Adipocyte (in vitro differentiated cells): ENCODE results near the gene SLC44A5.
"Not testable (repeated sequence)": the region's sequence is repeated elsewhere in the genome, so short reads cannot be mapped to it uniquely, and the experiment has no call there.

ENCODE experiments used
- DNase-seq: peaks from one replicate; pipeline ENCODE4 v3.0.0-alpha.2; 2015; ENCODE audit warnings: low read depth
- H3K27me3 ChIP-seq: replicated peaks from 2 replicates; pipeline ENCODE4 v1.7.0; 2013; ENCODE audit warnings: mild to moderate bottlenecking, low read length, moderate library complexity; ENCODE audit not compliant: control insufficient read depth, insufficient read depth
- H3K36me3 ChIP-seq: 2 replicates; pipeline ENCODE4 v1.7.0; 2013; ENCODE audit warnings: low read length, mild to moderate bottlenecking, moderate library complexity; ENCODE audit not compliant: control insufficient read depth, insufficient read depth, severe bottlenecking
- H3K4me1 ChIP-seq: 2 replicates; pipeline ENCODE4 v1.7.0; 2013; ENCODE audit warnings: mild to moderate bottlenecking, low read length, moderate library complexity; ENCODE audit not compliant: control insufficient read depth, insufficient read depth
- H3K4me3 ChIP-seq: 2 replicates; pipeline ENCODE4 v1.7.0; 2013; ENCODE audit warnings: mild to moderate bottlenecking, low read length, moderate library complexity
- H3K9ac ChIP-seq: 2 replicates; pipeline ENCODE4 v1.7.0; 2013; ENCODE audit warnings: mild to moderate bottlenecking, low read length, moderate library complexity
- H3K9me3 ChIP-seq: 2 replicates; pipeline ENCODE4 v1.7.0; 2013; ENCODE audit warnings: mild to moderate bottlenecking, low read length, moderate library complexity; ENCODE audit not compliant: control insufficient read depth

SLC44A5 gene

DNA sequence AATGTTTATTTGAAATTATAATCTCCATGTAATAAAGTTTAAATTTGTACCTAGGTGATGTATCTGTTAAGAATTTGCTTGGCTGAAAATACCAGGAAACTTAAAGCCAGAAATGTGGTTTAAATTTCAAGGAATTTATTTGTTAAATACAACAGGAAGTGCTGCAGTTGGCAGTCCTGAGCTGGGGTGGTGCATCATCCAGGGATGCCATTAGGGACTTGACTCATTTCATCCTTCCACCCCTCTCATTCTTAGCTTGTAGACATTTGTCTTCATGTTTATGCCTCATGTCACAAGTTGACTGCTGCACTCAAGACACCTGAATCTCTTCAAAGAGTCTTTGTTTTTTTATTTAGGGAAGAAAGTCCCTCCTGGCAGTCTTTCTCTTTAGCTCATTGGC is 300.8 kb downstream of the SLC44A5 start:
- no peaks in the 10 kb centered on the region for H3K36me3 ChIP-seq
- no peaks in the 10 kb centered on the region for H3K4me1 ChIP-seq
- H3K4me3 ChIP-seq = no peak overlapping the region
- no peaks in the 10 kb centered on the region for H3K27me3 ChIP-seq
- peak; percentile 24 for DNase-seq
- no peak overlapping the region for H3K9ac ChIP-seq
- no peaks in the 10 kb centered on the region for H3K9me3 ChIP-seq

DNA sequence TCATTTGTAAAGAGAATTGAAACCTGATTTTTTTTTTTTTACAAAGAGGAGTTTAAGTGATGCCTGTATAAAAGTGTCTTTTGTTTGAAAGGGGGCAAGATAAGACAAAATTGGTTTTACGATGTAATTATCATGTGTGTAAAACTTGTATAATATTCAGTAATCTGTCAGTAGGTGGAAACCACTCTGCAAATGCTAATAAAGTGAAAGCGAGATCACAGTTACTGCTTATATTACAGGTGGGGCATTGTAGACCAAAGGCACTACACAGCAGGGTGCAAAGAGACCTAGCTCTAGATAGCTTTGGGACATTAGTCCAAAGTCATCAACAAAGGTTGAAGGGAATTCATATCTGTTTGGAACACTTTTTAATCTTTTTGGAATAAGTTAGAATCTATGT is 302.5 kb downstream of the SLC44A5 start:
- Histone ChIP-seq H3K4me1 (no peaks in the 10 kb centered on the region), H3K27me3 (no peaks in the 10 kb centered on the region), H3K36me3 (no peaks in the 10 kb centered on the region), H3K9me3 (no peaks in the 10 kb centered on the region), H3K4me3 (no peak overlapping the region), H3K9ac (no peak overlapping the region)
- DNase-seq = no peak

DNA sequence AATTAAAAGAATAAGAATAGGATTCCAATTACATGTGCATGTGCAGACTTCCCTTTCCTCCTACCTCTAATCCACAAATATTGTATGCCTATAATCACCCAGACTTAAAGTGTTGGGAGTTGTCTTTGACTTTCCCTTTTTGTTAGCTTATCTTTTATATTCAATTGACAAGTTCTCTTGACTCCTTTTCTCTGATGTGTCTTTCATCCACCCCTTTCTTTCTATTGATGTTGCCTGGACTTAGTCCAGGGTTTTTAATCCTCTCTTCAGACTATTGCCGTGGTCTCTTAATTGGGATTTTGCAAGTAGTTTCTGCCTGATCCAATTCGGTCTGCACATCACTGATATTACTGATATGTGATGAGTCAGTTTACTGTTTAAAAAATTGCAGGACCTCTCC is 305.9 kb downstream of the SLC44A5 start:
- no peaks in the 10 kb centered on the region for H3K4me1 ChIP-seq
- no peaks in the 10 kb centered on the region for H3K27me3 ChIP-seq
- no peaks in the 10 kb centered on the region for H3K36me3 ChIP-seq
- no peaks in the 10 kb centered on the region for H3K9me3 ChIP-seq
- no peak for DNase-seq
- H3K9ac ChIP-seq = no peak overlapping the region
- no peak overlapping the region for H3K4me3 ChIP-seq

DNA sequence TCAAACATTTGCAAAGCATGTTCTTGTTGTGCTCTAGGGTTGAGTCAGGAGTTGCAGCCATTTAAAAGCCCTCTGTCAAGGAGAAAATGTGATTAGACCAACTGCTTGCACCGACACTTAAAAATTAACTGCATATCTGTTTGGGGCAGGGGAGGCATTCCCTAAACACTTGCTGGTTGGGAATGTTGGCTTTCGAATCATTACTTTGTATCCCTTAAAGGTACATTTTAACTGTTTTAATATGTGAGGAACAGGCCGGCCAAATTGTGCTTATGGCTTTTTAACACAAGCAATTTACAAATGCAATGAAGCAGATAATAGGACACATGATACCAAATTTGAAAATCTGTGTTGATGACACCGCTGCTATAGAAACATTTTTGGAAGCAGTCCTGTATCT is 317.6 kb downstream of the SLC44A5 start:
- Histone ChIP-seq H3K9me3 (peaks cover 5% of the 10 kb centered on the region), H3K4me3 (no peak overlapping the region), H3K4me1 (no peaks in the 10 kb centered on the region), H3K27me3 (no peaks in the 10 kb centered on the region), H3K36me3 (no peaks in the 10 kb centered on the region), H3K9ac (no peak overlapping the region)
- no peak for DNase-seq

DNA sequence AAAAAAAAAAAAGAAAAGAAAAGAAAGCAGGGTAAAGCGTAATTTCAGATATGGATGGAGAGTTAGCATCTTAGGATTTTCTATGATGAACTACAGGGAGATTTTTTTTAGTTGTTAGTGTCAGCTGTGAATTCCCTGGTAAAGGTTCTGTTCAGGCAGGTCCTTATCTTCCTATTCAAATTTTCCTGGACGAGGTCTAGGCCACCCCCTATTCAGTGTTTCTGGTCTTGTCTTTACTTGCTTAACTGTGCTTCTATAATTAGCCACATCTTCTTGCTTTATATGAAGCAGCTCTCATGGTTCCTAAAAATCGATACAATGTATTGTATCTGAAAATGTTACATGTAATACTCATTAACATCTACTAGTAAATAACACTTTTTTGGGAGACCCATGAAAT is 318.9 kb downstream of the SLC44A5 start:
- Histone ChIP-seq H3K27me3 (no peaks in the 10 kb centered on the region), H3K4me1 (no peaks in the 10 kb centered on the region), H3K9me3 (peaks cover 5% of the 10 kb centered on the region), H3K9ac (no peak overlapping the region), H3K36me3 (no peaks in the 10 kb centered on the region), H3K4me3 (no peak overlapping the region)
- DNase-seq = no peak

DNA sequence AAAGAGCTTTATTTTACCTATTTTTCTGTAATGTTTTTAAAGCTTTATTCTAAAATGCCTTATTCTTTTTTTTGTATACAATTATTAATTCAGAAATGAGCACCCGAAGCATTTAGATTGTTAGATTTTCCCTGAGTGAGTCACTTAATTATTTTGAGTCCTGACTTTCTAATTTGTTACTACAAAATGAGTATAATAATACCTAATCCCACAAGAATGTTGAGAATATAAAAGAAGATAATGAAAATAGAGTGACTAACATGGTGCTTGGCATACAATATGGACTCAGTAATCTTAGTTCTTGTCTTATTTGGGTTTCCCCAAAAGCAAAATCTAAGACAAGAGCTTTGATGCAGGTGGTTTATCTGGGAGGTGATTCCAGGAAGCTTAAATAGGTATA is 334.5 kb downstream of the SLC44A5 start:
- H3K27me3 ChIP-seq = no peaks in the 10 kb centered on the region
- no peak for DNase-seq
- no peak overlapping the region for H3K9ac ChIP-seq
- H3K4me3 ChIP-seq = no peak overlapping the region
- no peaks in the 10 kb centered on the region for H3K9me3 ChIP-seq
- no peaks in the 10 kb centered on the region for H3K4me1 ChIP-seq
- H3K36me3 ChIP-seq = no peaks in the 10 kb centered on the region

DNA sequence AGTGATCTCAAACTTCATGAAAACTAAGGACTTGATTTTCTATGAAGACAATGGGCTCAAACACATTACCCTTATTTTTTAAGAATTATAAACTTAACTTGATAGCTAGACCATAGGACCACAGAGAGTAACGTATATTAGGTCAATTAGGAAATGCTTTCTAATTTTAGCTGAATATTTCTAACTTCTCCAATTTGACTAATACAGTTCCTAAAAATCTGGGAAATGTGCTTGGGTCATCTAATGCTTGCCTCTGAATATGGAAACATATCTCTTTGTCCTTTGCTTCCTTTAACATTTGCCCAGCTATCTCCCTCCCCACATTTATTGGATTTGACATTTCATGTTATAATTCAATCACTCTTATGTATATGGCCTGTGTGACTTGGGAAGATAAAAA is 335.3 kb downstream of the SLC44A5 start:
- no peak overlapping the region for H3K4me3 ChIP-seq
- no peaks in the 10 kb centered on the region for H3K9me3 ChIP-seq
- H3K27me3 ChIP-seq = no peaks in the 10 kb centered on the region
- no peak overlapping the region for H3K9ac ChIP-seq
- H3K4me1 ChIP-seq = no peaks in the 10 kb centered on the region
- H3K36me3 ChIP-seq = no peaks in the 10 kb centered on the region
- DNase-seq = no peak

DNA sequence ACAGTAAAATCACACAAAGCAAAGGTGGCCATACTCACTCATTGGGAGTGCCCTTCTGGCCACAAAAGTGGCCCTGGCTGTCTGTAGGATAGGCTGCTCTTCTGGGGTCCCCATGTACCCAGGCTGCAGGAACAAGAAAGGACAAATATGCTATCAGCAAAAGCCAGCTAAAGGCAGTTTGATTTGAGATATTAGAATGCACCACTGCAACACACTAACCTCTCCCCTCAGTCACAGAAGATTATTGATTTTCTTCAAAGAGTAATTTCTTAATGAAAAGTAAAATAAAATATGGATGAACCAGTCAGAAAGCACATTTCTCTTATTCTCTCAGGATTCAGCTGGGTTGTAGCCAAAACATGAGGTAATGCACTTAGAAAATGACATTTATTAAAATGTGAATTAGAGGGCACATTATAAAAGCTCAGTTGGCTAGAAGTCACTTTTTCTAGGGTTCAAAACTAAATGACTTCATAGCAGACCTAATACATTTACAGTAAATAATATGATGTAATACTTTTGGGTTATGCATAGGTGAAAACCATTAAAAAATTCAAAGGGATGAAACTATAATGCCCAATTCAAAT is 335.9 kb downstream of the SLC44A5 start:
- no peaks in the 10 kb centered on the region for H3K36me3 ChIP-seq
- no peak for DNase-seq
- no peak overlapping the region for H3K4me3 ChIP-seq
- no peak overlapping the region for H3K9ac ChIP-seq
- H3K9me3 ChIP-seq = no peaks in the 10 kb centered on the region
- no peaks in the 10 kb centered on the region for H3K27me3 ChIP-seq
- H3K4me1 ChIP-seq = no peaks in the 10 kb centered on the region

DNA sequence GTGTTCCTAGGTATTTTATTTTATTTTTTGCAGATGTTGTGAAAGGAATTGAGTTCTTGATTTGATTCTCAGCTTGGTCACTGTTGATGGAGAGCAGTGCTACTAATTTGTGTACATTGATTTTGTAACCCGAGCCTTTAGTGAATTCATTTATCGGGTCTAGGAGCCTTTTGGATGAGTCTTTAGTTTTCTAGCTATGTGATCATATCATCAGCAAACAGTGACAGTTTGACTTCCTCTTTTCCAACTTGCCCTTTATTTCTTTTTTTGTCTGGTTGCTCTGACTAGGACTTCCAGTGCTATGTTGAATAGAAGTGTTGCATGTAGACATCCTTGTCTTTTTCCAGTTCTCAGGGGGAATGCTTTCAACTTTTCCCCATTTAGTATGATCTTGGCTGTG is 337.8 kb downstream of the SLC44A5 start:
- Histone ChIP-seq H3K27me3 (no peaks in the 10 kb centered on the region), H3K36me3 (no peaks in the 10 kb centered on the region), H3K9ac (no peak overlapping the region), H3K4me1 (no peaks in the 10 kb centered on the region), H3K9me3 (no peaks in the 10 kb centered on the region), H3K4me3 (no peak overlapping the region)
- DNase-seq = no peak

DNA sequence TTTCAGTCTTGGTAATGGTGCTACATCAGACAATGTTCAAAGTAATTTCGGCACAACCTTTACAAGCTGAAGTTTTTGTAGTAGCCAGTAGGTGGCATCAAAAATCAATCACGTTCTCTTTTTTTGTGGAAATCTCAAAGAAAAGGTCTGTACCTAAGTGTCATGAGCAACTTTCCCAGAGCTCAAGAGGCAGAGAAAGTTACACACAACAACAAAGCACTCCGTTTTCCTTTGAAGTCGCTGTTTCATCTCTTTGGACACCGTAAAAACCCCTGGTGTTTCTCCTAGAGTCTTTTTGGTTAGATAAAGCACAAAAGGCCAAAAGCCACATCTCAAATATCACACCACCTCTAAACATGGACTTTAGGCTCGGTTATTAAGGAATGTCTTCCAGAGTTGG is 345.1 kb downstream of the SLC44A5 start:
- no peaks in the 10 kb centered on the region for H3K27me3 ChIP-seq
- H3K9ac ChIP-seq = no peak overlapping the region
- H3K9me3 ChIP-seq = no peaks in the 10 kb centered on the region
- H3K36me3 ChIP-seq = no peaks in the 10 kb centered on the region
- DNase-seq = peak; percentile 71
- H3K4me1 ChIP-seq = no peaks in the 10 kb centered on the region
- H3K4me3 ChIP-seq = no peak overlapping the region

DNA sequence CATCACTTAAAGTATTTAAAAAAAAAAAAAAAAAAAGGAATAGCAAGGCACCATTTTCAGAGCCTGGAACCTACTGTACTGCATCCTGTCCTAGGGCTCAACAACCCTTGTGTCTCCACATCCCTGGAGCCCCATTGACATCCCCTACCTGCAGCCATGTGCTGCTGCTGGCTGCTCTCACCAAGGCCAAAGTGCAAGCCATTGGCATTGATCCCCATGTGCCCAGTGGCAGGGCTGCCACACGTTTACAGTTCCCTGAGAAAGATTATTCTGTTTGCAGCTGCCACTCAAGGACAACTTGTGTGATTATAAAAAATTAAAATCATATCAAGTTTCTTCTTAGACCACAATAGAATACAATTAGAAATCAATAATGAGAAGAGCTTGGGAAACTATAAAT is 346.8 kb downstream of the SLC44A5 start:
- Histone ChIP-seq H3K27me3 (no peaks in the 10 kb centered on the region), H3K9ac (no peak overlapping the region), H3K36me3 (no peaks in the 10 kb centered on the region), H3K4me3 (no peak overlapping the region), H3K9me3 (no peaks in the 10 kb centered on the region), H3K4me1 (no peaks in the 10 kb centered on the region)
- no peak for DNase-seq

DNA sequence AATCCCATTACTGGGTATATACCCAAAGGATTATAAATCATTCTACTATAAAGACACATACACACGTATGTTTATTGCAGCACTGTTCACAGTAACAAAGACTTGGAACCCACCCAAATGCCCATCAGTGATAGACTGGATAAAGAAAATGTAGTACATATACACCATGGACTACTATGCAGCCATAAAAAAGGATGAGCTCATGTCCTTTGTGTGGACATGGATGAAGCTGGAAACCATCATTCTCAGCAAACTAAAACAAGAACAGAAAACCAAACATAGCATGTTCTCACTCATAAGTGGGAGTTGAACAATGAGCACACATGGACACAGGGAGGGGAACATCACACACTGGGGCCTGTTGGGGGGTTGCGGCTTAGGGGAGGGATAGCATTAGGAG is 347.3 kb downstream of the SLC44A5 start:
- not testable (repeated sequence) for H3K9me3 ChIP-seq

More for the DNA sequence above, 347.3 kb downstream of the SLC44A5 start:
- DNase-seq, H3K9ac ChIP-seq, H3K27me3 ChIP-seq, H3K4me3 ChIP-seq, H3K36me3 ChIP-seq, H3K4me1 ChIP-seq: not testable (repeated sequence)
